Lower lobe of right lung (tissue), 2 donors: ENCODE measurements around the gene PRSS35. TPM values are rescaled to one million over a fixed set of nuclear protein-coding genes. Genes with fewer than 3 reads are reported as not detected.

Source experiments
- ATAC-seq, 2 donors: fragments of 200-7000 bp; cut with Tn5 transposase; one replicate each; pipeline ENCODE4 v1.9.1; 2020 to 2022; ENCODE audit warnings: mild to moderate bottlenecking in 2 of 2, moderate library complexity in 2 of 2
- DNase-seq: peaks from one replicate; pipeline ENCODE4 v3.0.0-alpha.2; 2020
- H3K27ac ChIP-seq: fragments of 200-600 bp; one replicate; pipeline ENCODE4 v1.8.0; 2022
- H3K27me3 ChIP-seq: fragments of 200-600 bp; one replicate; pipeline ENCODE4 v1.8.0; 2022; ENCODE audit warnings: low read depth
- H3K36me3 ChIP-seq: fragments of 200-600 bp; one replicate; pipeline ENCODE4 v1.8.0; 2022; ENCODE audit warnings: mild to moderate bottlenecking
- H3K4me1 ChIP-seq: fragments of 200-600 bp; one replicate; pipeline ENCODE4 v1.8.0; 2022
- H3K4me3 ChIP-seq: fragments of 200-600 bp; one replicate; pipeline ENCODE4 v1.8.0; 2022; ENCODE audit warnings: mild to moderate bottlenecking
- H3K9me3 ChIP-seq: fragments of 200-600 bp; one replicate; pipeline ENCODE4 v1.8.0; 2022
- intact Hi-C: fragments of 100-400 bp; cut with DNase I; formaldehyde crosslinking; loops from one replicate; pipeline ENCODE4 v1.11.0; 2022
- total RNA-seq: library from RNA; stranded (reverse); fragmentation: NEBNext Ultra II Directional; extraction: Animal tissue kit (Norgen Biotek cat#: 25700); gene quantifications from one replicate; pipeline ENCODE4 v1.2.1, GENCODE V29; 2021
- TF ChIP-seq, protein P1 (sequence below): fragments of 200-600 bp; IDR thresholded peaks from one replicate; pipeline ENCODE4 v1.8.0; 2022; ENCODE audit warnings: antibody characterized with exemption, mild to moderate bottlenecking
- donor health status: DM: no; HTN: yes; CAD: no; lungs with severe emphysema.

Gene PRSS35
- total RNA-seq, 1 donor from 2014 or later: 0.59 TPM

DNA sequence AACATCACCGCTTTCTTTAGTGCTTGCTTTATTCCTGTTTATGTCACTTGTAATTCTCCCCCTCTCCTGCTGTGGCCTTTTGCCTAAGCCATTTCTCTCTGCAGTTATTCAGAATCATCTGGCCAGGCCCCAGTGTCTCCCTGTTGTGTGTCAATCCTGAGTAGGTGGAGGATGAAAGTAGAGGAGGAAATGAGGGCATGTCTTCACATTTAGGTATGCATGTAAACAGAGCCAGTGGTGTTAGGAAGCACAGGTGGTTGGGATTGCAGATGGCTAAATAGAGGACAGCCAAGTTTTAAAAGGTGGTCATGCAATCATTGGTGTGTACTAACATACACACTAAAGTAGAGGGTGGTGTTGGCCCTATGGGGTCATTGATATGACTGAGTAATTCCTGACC, 5.2 kb downstream of the PRSS35 start:
- Histone ChIP-seq H3K36me3 (no peaks in the 10 kb centered on the region), H3K4me1 (peaks cover 5% of the 10 kb centered on the region), H3K4me3 (no peak overlapping the region), H3K27me3 (no peaks in the 10 kb centered on the region), H3K9me3 (no peaks in the 10 kb centered on the region), H3K27ac (no peak overlapping the region)
- DNase-seq (no peak), ATAC-seq (no peak)
- TF ChIP-seq, protein P1, sequence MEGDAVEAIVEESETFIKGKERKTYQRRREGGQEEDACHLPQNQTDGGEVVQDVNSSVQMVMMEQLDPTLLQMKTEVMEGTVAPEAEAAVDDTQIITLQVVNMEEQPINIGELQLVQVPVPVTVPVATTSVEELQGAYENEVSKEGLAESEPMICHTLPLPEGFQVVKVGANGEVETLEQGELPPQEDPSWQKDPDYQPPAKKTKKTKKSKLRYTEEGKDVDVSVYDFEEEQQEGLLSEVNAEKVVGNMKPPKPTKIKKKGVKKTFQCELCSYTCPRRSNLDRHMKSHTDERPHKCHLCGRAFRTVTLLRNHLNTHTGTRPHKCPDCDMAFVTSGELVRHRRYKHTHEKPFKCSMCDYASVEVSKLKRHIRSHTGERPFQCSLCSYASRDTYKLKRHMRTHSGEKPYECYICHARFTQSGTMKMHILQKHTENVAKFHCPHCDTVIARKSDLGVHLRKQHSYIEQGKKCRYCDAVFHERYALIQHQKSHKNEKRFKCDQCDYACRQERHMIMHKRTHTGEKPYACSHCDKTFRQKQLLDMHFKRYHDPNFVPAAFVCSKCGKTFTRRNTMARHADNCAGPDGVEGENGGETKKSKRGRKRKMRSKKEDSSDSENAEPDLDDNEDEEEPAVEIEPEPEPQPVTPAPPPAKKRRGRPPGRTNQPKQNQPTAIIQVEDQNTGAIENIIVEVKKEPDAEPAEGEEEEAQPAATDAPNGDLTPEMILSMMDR: no peak
- intact Hi-C loops: no loop called here

DNA sequence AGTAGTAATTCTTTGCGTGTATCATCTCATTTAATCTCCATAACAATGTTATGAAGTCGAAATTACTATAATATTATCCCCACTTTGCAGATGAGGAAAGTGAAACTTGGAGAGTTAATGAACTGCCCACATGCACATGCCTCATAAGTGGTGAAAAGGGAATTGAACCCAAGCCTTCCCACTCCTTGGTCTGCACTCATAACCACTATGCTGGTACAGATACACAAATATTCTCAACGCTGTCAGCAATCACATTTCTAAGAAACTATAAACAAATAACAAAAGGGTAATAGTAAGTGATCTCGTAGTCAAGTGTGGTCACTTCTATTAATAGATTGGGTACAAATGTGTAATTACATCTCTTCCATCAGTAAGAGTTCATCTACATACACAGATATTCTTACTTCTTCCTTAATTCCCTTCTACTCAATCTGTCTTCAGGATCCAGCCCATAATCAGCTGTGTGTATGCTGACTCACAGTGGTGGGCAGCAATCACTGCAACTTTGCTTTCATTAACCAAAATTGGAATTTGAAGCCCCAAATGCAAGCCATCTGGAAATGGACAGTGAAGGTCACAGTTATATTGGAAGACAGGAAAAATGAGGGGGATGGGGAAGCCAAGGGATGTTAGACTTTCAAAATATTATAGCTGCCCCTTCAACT, 6.6 kb downstream of the PRSS35 start:
- Histone ChIP-seq H3K27ac (no peak overlapping the region), H3K4me3 (no peak overlapping the region), H3K27me3 (no peaks in the 10 kb centered on the region), H3K9me3 (no peaks in the 10 kb centered on the region), H3K36me3 (no peaks in the 10 kb centered on the region), H3K4me1 (no peaks in the 10 kb centered on the region)
- TF ChIP-seq, protein P1: peak; percentile 18
- intact Hi-C loops: no loop called here
- ATAC-seq: peak in 1 of 2 donors; percentile 32
- no peak for DNase-seq

DNA sequence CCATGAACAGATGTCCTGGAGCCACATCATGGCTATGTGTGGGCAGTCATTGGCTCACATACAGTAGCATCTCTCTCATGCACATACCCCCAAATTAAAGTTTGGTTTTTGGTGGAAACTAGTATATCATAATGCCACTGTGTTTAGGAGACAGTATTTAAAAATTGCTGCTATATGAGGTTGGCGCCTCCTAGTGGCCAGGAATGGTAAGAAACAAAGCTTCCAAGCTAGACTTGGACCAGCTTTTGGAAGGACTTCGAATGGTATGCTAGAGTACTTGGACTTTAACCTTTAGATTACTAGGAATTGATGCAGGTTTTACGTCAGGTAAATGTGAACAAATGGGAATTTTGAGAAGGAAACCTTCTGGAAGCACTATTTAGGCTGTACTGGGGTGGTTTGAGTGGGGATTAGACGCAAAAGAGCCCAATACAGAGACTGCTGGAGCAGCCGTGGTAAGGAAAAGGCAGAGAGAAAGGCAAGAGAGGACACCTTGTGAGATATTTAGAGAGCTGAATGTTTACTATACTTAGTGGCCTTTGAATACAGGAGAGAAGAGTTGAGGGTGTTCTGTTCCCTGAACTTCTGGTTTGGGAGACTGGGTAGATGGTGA, 23.8 kb downstream of the PRSS35 start:
- H3K4me3 ChIP-seq: no peak overlapping the region
- H3K27ac ChIP-seq: no peak overlapping the region
- ATAC-seq: peak in 1 of 2 donors; percentile 64
- no peaks in the 10 kb centered on the region for H3K36me3 ChIP-seq
- TF ChIP-seq, protein P1: peak; percentile 70
- no peak for DNase-seq
- H3K4me1 ChIP-seq: no peaks in the 10 kb centered on the region
- H3K9me3 ChIP-seq: no peaks in the 10 kb centered on the region
- intact Hi-C loops: no loop called here
- no peaks in the 10 kb centered on the region for H3K27me3 ChIP-seq

DNA sequence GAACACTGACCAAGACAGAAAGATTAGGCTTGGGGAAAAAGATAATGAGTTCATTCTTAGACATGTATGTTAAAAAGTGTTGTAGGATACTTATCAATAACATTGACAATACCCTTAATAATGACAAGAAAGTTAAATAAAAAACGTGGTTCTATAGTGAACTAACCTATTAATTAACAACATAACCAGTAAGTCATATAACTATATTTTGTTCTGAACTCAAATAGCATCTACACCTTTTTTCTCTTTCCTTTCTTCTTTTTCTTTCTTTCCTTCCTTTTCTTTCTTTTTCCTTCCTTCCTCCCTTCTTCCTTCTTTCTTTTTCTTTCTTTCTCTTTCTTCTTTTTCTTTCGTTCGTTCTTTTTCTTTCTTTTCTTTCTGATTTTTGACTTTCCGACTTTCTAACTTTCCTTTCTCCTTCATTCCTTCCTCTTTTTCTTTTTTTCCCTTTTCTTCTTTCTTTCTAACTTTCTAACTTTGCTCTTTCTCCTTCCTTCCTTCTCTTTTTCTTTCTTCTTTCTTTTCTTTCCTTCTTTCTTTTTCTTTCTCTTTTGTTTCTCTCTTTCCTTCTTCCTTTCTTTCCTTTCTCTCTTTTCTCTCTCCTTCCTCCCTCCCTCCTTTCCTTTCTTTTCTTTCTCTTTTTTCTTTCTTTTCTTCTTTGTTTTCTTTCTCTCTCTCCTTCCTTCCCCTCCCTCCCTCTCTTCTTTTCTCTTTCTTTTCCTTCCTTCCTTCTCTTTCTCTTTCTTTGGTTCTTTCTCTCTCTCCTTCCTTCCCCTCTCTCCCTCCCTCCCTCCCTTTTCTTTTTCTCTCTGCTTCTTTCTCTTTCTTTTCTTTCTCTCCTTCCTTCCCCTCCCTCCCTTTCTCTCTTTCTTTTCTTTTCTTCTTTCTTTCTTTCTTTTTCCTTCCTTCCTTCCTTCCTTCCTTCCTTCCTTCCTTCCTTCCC, 24.6 kb downstream of the PRSS35 start:
- Histone ChIP-seq H3K4me1 (no peaks in the 10 kb centered on the region), H3K4me3 (no peak overlapping the region), H3K27me3 (no peaks in the 10 kb centered on the region), H3K27ac (no peak overlapping the region), H3K9me3 (no peaks in the 10 kb centered on the region), H3K36me3 (no peaks in the 10 kb centered on the region)
- intact Hi-C loops: no loop called here
- TF ChIP-seq, protein P1: no peak
- no peak for ATAC-seq
- DNase-seq: no peak

DNA sequence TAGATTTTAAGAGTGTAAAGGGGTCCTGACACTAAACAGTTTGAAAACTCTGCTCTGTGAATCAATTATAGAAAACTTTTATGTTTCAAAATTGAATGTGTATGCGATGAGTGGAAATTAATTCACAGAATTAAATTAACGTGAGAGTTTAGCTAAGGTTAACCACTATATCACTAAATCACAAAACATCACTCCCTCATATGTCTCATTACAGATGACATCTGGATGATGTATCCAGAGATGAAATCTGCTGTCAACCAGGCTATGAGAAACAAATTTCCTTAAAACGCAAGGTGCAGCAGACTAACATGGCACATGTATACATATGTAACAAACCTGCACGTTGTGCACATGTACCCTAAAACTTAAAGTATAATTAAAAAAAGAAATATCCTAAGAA, 27.3 kb downstream of the PRSS35 start:
- Histone ChIP-seq H3K27ac (no peak overlapping the region), H3K27me3 (no peaks in the 10 kb centered on the region), H3K9me3 (no peaks in the 10 kb centered on the region), H3K36me3 (no peaks in the 10 kb centered on the region), H3K4me3 (no peak overlapping the region), H3K4me1 (no peaks in the 10 kb centered on the region)
- ATAC-seq: no peak
- TF ChIP-seq, protein P1: no peak
- DNase-seq: no peak
- intact Hi-C loops: no loop called here
